H1 (cell line): ENCODE data around the gene COX19. TPM values are rescaled to one million over a fixed set of nuclear protein-coding genes. Genes with fewer than 3 reads are reported as not detected.
A peak's percentile ranks its signal among the peaks of the same experiment; 100 is the strongest.

ENCODE experiments used
- CBX5 ChIP-seq: fragments of 300-800, 300-1000 bp; sonication (generic); IDR thresholded peaks from 2 replicates; pipeline ENCODE4 v1.7.1; 2016; ENCODE audit warnings: antibody characterized with exemption, low read length, low read depth
- CHD1 ChIP-seq: IDR thresholded peaks from 2 replicates; pipeline ENCODE4 v1.6.1; 2012; ENCODE audit warnings: low read depth, low read length, improper control_type of control experiment
- CHD2 ChIP-seq: IDR thresholded peaks from 2 replicates; pipeline ENCODE4 v1.6.1; 2012; ENCODE audit warnings: low read length, improper control_type of control experiment
- CTBP2 ChIP-seq: IDR thresholded peaks from 2 replicates; pipeline ENCODE4 v1.7.0; 2011; ENCODE audit warnings: borderline replicate concordance, mild to moderate bottlenecking, moderate library complexity, mixed read lengths, low read length; ENCODE audit not compliant: insufficient read depth, insufficient read length
- E2F6 ChIP-seq: IDR thresholded peaks from 2 replicates; pipeline ENCODE4 v1.6.1; 2012; ENCODE audit warnings: inconsistent platforms
- GABPA ChIP-seq: IDR thresholded peaks from 2 replicates; pipeline ENCODE4 v1.6.1; 2011; ENCODE audit warnings: mild to moderate bottlenecking, low read length, moderate library complexity, borderline replicate concordance; ENCODE audit not compliant: insufficient read depth
- JUND ChIP-seq: IDR thresholded peaks from 2 replicates; pipeline ENCODE4 v1.6.1; 2011; ENCODE audit warnings: mild to moderate bottlenecking, improper control_type of control experiment, low read length
- KDM1A ChIP-seq: fragments of 200-600, 300-600 bp; sonication (generic); IDR thresholded peaks from 2 replicates; pipeline ENCODE4 v1.7.1; 2016; ENCODE audit warnings: mild to moderate bottlenecking, low read length, borderline replicate concordance
- MAFK ChIP-seq: IDR thresholded peaks from 2 replicates; pipeline ENCODE4 v1.6.1; 2012; ENCODE audit warnings: low read depth, mild to moderate bottlenecking, improper control_type of control experiment, low read length
- MAX ChIP-seq: IDR thresholded peaks from 2 replicates; pipeline ENCODE4 v1.6.1; 2012; ENCODE audit warnings: inconsistent platforms
- NRF1 ChIP-seq: IDR thresholded peaks from 2 replicates; pipeline ENCODE4 v1.6.1; 2011; ENCODE audit warnings: mild to moderate bottlenecking, low read depth, low read length, improper control_type of control experiment
- POLR2A ChIP-seq, 2 experiments: IDR thresholded peaks; 1 replicate in 1 of 2; 2 replicates in 1 of 2; pipeline ENCODE4 v1.6.1; 2011; ENCODE audit warnings: low read depth in 2 of 2, low read length in 2 of 2, mild to moderate bottlenecking in 2 of 2; ENCODE audit errors: control extremely low read depth in 1 of 2
- POLR2AphosphoS5 ChIP-seq: IDR thresholded peaks from 2 replicates; pipeline ENCODE4 v1.6.1; 2011; ENCODE audit warnings: low read depth, low read length
- RBBP5 ChIP-seq: IDR thresholded peaks from 2 replicates; pipeline ENCODE4 v1.7.1; 2012; ENCODE audit warnings: low read depth, mild to moderate bottlenecking, inconsistent platforms, low read length, moderate library complexity, borderline replicate concordance
- RNF2 ChIP-seq: fragments of 200-900, 300-1000 bp; sonication (generic); IDR thresholded peaks from 2 replicates; pipeline ENCODE4 v1.7.1; 2016; ENCODE audit warnings: borderline replicate concordance, low read depth, mild to moderate bottlenecking, antibody characterized with exemption, low read length; ENCODE audit not compliant: poor library complexity, severe bottlenecking; ENCODE audit errors: missing control alignments
- RXRA ChIP-seq: IDR thresholded peaks from 2 replicates; pipeline ENCODE4 v1.6.1; 2011; ENCODE audit warnings: low read depth, mild to moderate bottlenecking, low read length, moderate library complexity; ENCODE audit not compliant: insufficient read depth
- SIX5 ChIP-seq: IDR thresholded peaks from 2 replicates; pipeline ENCODE4 v1.6.1; 2011; ENCODE audit warnings: mild to moderate bottlenecking, low read depth, low read length
- SP1 ChIP-seq: IDR thresholded peaks from 2 replicates; pipeline ENCODE4 v1.6.1; 2011; ENCODE audit warnings: low read depth, low read length
- SP4 ChIP-seq: IDR thresholded peaks from 2 replicates; pipeline ENCODE4 v1.6.1; 2012; ENCODE audit warnings: low read length, inconsistent platforms
- SRF ChIP-seq: IDR thresholded peaks from 2 replicates; pipeline ENCODE4 v1.6.1; 2011; ENCODE audit warnings: mild to moderate bottlenecking, low read depth, low read length, moderate library complexity
- SUZ12 ChIP-seq: fragments of 200-600 bp; sonication (generic); IDR thresholded peaks from 2 replicates; pipeline ENCODE4 v1.6.1; 2012; ENCODE audit warnings: mild to moderate bottlenecking, inconsistent platforms, low read length, moderate library complexity, mixed read lengths
- TAF7 ChIP-seq: optimal IDR thresholded peaks from 2 replicates; pipeline ENCODE3; 2011; ENCODE audit warnings: low read depth, mild to moderate bottlenecking, inconsistent platforms, low read length, moderate library complexity, borderline replicate concordance
- TCF12 ChIP-seq: IDR thresholded peaks from 2 replicates; pipeline ENCODE4 v1.6.1; 2011; ENCODE audit warnings: low read depth, mild to moderate bottlenecking, low read length
- TEAD4 ChIP-seq: IDR thresholded peaks from 2 replicates; pipeline ENCODE4 v1.6.1; 2012; ENCODE audit warnings: low read depth, low read length, inconsistent platforms, mixed read lengths
- ZNF274 ChIP-seq: IDR thresholded peaks from 2 replicates; pipeline ENCODE4 v1.7.0; 2012; ENCODE audit warnings: low read length, borderline replicate concordance; ENCODE audit errors: extremely low read depth
- polyA plus RNA-seq, 7 experiments: library from polyadenylated mRNA; depleted of rRNA in 3 of 7; stranded (reverse) in 5 of 7; unstranded in 2 of 7; fragments of >200 nt in 5 of 7; fragments of 200-250 nt in 2 of 7; gene quantifications; 1 replicate in 5 of 7; 2 replicates in 1 of 7; 4 replicates in 1 of 7; pipeline versions ENCODE4 v1.2.1 to v1.2.3, GENCODE V29; 2011 to 2013; ENCODE audit warnings: missing spikeins in 2 of 7, mixed read lengths in 2 of 7
- total RNA-seq: library from RNA; stranded (reverse); fragmentation: NEBNext Ultra II Directional; extraction: Animal tissue kit (Norgen Biotek cat#: 25700); gene quantifications from 2 replicates; pipeline ENCODE4 v1.2.1, GENCODE V29; 2021

Gene COX19
- total and polyA plus RNA-seq, 2 of the 8 experiments (the other 6 are each of a cell fraction or from before 2014, with no cell fraction given) = 3.9 to 7.9 TPM

- TF ChIP-seq KDM1A (no peak), SRF (no peak), RNF2 (no peak), RXRA (no peak), ZNF274 (no peak), SP4 (no peak), NRF1 (no peak), SIX5 (no peak), SUZ12 (no peak), CBX5 (no peak), E2F6 (no peak), CHD2 (no peak), RBBP5 (peak; percentile 82; the same call in 1 of the 2 replicates), SP1 (0 out of 2 replicates have a peak, but pooled peaks have one; percentile 36), CHD1 (no peak), GABPA (no peak), TCF12 (peak; percentile 51; the same call in 1 of the 2 replicates), TAF7 (peak; percentile 30), JUND (peak; percentile 89), MAX (peak; percentile 60; the same call in 1 of the 2 replicates), CTBP2 (peak; percentile 87), POLR2AphosphoS5 (peak; percentile 62), TEAD4 (peak; percentile 74; the same call in 1 of the 2 replicates), POLR2A (IDR thresholded peaks at IDR 0.05; ENCODE audit: control extremely low read depth in 1 of 2, low read depth in 2 of 2, low read length in 2 of 2) (peak in 1 of 2 experiments; percentile 74; a peak in 2 of 3 replicates), MAFK (peak; percentile 38; the same call in 1 of the 2 replicates)
Measured at GRCh38 chr7:945556-946255, 29.6 kb downstream of the COX19 start (continued).
